ENCODE data around the gene TRAF3IP1.

The TRAF3IP1 gene

GRCh38 chr2:238338710-238339394 is 18.5 kb downstream of the TRAF3IP1 start:
- CTCF ChIA-PET = interaction anchor here (0.6 kb wide), 1 partner anchor 119 kb away, joined by 3 read pairs; no protein-coding TSS in a partner anchor
- DNase-seq (ENCODE audit: low spot score) = no peak
- H3K27ac ChIP-seq = peak overlapping the region; percentile 48
- POLR2A ChIA-PET (ENCODE audit: low non-redundant PET) = no interaction called here
- no peak for TF ChIP-seq CTCF (conservative IDR thresholded peaks at IDR 0.05; ENCODE audit: low read depth)

- peak overlapping the region; percentile 48 for H3K27ac ChIP-seq
- CTCF ChIA-PET = interaction anchor here (0.6 kb wide), 1 partner anchor 118 kb away, joined by 3 read pairs; no protein-coding TSS in a partner anchor
- DNase-seq (ENCODE audit: low spot score) = peak; percentile 18
- no peak for TF ChIP-seq CTCF (conservative IDR thresholded peaks at IDR 0.05; ENCODE audit: low read depth)
- POLR2A ChIA-PET (ENCODE audit: low non-redundant PET) = no interaction called here
Measured at GRCh38 chr2:238339395-238339780, 19.1 kb downstream of the TRAF3IP1 start.

GRCh38 chr2:238339814-238340213 is 19.5 kb downstream of the TRAF3IP1 start:
- ChIA-PET CTCF (interaction anchor here (0.6 kb wide), 1 partner anchor 118 kb away, joined by 3 read pairs; no protein-coding TSS in a partner anchor), POLR2A (ENCODE audit: low non-redundant PET) (no interaction called here)
- TF ChIP-seq CTCF (conservative IDR thresholded peaks at IDR 0.05; ENCODE audit: low read depth) = no peak
- DNase-seq (ENCODE audit: low spot score) = peak; percentile 20
- H3K27ac ChIP-seq = peak overlapping the region; percentile 48

- no peak for DNase-seq (ENCODE audit: low spot score)
- no peak for TF ChIP-seq CTCF (conservative IDR thresholded peaks at IDR 0.05; ENCODE audit: low read depth)
- CTCF ChIA-PET = interaction anchor here (0.6 to 0.7 kb wide), 2 partner anchors 24 to 94 kb away, joined by 3 to 5 read pairs; no protein-coding TSS in a partner anchor
- no peak overlapping the region for H3K27ac ChIP-seq
- POLR2A ChIA-PET (ENCODE audit: low non-redundant PET) = no interaction called here
Measured at GRCh38 chr2:238341536-238341935, 21.2 kb downstream of the TRAF3IP1 start.

GRCh38 chr2:238344035-238344434 is 23.7 kb downstream of the TRAF3IP1 start:
- TF ChIP-seq CTCF (conservative IDR thresholded peaks at IDR 0.05; ENCODE audit: low read depth) = no peak
- CTCF ChIA-PET = no interaction called here
- DNase-seq (ENCODE audit: low spot score) = no peak
- POLR2A ChIA-PET (ENCODE audit: low non-redundant PET) = no interaction called here
- no peak overlapping the region for H3K27ac ChIP-seq

GRCh38 chr2:238344517-238344916 is 24.2 kb downstream of the TRAF3IP1 start:
- no peak for TF ChIP-seq CTCF (conservative IDR thresholded peaks at IDR 0.05; ENCODE audit: low read depth)
- POLR2A ChIA-PET (ENCODE audit: low non-redundant PET) = no interaction called here
- CTCF ChIA-PET = no interaction called here
- no peak for DNase-seq (ENCODE audit: low spot score)
- H3K27ac ChIP-seq = no peak overlapping the region
